ENCODE data around the gene IPO11.
"Not testable (repeated sequence)": the region's sequence is repeated elsewhere in the genome, so short reads cannot be mapped to it uniquely, and the experiment has no call there.

Gene IPO11

DNA sequence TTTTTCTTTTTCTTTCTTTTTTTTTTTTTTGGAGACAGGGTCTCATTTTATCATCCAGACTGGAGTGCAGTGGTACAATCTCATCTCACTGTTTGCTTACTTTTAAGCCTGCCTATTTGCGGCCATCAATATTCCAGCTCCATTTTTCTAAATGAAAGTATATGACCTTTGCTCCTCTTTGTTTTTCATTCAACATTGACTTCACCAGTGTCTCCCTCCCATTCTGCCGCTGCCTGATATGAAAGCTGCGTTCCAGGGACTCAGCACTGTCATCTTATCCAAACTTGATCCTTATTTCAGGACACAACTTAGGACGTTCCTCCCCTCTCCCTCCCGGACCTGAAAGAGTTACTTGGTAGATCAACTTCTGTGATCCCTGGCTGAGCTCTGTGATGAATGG, 239.7 kb downstream of the IPO11 start:
- DNase-seq: no peak

- no peak for DNase-seq
Measured at GRCh38 chr5:62653001-62653863, 240.7 kb downstream of the IPO11 start.

DNA sequence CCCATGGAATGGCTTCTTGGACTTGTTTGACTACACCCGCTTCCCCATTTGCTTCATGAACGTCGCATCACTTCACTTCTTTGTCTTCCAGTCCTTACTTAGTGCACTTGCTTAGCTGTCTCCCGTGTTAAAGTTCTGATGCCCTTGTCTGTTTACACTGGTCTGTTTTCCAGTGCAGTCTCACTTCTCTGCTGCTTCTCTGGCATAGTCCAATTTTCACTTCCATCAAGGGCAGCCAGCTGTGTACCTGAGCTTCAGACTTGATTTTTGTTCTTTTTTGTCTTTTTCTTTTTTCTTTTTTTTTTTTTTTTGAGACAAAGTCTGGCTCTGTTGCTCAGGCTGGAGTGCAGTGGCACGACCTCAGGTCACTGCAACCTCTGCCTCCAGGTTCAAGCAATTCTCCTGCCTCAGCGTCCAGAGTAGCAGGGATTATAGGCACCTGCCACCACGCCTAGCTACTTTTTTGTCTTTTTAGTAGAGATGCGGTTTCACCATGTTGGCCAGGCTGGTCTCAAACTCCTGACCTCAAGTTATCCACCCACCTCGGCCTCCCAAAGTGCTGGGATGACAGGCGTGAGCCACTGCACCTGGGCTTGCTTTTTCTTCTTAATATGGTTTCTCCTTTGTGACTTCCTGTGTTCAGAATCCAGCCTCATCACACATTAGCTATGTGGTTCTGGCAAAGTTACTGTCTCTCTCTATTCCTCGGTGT, 241.5 kb downstream of the IPO11 start:
- no peak for DNase-seq

- not testable (repeated sequence) for DNase-seq
Measured at GRCh38 chr5:62657772-62658171, 245.2 kb downstream of the IPO11 start.

GRCh38 chr5:62661126-62661525, 248.6 kb downstream of the IPO11 start:
- no peak for DNase-seq

- DNase-seq: no peak
Measured at GRCh38 chr5:62662521-62662920, 250.0 kb downstream of the IPO11 start.

- no peak for DNase-seq
Measured at GRCh38 chr5:62671479-62671878, 258.9 kb downstream of the IPO11 start.

DNA sequence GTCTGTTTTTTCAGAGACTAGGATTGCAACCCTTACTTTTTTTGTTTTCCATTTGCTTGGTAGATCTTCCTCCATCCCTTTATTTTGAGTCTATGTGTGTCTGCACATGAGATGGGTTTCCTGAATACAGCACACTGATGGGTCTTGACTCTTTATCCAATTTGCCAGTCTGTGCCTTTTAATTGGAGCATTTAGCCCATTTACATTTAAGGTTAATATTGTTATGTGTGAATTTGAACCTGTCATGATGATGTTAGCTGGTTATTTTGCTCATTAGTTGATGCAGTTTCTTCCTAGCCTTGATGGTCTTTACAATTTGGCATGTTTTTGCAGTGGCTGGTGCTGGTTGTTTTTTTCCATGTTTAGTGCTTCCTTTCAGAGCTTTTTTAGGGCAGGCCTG, 264.0 kb downstream of the IPO11 start:
- not testable (repeated sequence) for DNase-seq
